Right lobe of liver (tissue), 4 donors: Measurements from ENCODE around the gene OPCML.

Experiments
- POLR2A ChIP-seq: fragments of 450-650 bp; IDR thresholded peaks from one replicate; pipeline ENCODE4 v1.6.1; 2017; ENCODE audit warnings: antibody characterized with exemption, mild to moderate bottlenecking
- TF ChIP-seq, protein P1 (sequence below), 4 donors: fragments of 200-600 bp in 3 of 4; fragments of 450-650 bp in 1 of 4; IDR thresholded peaks; one replicate each; pipeline versions ENCODE4 v1.5.1 to v1.8.0; 2016 to 2022; ENCODE audit warnings: antibody characterized with exemption in 4 of 4, mild to moderate bottlenecking in 2 of 4
- donor health status: DM: no; HTN: no; CAD: no.
- donor health status: DM: no; HTN: no; CAD: no.
- donor health status: DM: no; HTN: yes; CAD: no.

DNA sequence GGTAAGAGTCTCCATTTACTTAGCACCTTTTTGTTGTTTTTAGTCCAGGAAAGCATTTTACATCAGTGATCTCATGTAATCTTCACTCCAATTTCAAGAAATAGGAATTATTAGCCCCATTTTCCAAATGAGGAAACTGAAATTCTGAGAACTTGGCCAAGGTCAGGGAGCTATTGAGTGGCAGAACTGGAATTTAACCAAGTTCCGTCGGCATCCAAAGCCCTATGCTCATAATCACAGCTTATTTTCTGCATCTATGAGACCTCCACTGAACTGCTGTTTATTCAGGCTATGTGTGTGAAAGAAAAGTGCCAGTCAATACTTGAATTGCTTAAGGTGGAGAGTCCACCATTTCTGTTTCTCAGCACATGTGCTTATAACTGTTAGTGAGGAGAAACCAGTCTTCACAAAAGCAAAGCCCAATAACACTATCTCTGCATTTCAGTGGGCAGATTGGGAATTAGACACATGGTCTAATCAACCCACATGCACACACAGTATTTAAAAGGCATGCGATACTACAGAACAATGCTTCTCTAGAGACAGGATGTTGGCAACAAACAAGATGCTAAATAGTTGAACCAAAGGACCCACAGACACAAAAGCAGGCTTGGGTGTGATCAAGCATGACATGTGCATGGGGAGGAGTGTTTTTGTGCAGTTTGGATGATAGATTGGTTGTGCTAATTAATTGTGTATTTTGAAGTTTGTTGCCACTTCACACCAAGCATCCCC, 780.6 kb downstream of the OPCML start:
- no peak for TF ChIP-seq POLR2A
- TF ChIP-seq, protein P1, sequence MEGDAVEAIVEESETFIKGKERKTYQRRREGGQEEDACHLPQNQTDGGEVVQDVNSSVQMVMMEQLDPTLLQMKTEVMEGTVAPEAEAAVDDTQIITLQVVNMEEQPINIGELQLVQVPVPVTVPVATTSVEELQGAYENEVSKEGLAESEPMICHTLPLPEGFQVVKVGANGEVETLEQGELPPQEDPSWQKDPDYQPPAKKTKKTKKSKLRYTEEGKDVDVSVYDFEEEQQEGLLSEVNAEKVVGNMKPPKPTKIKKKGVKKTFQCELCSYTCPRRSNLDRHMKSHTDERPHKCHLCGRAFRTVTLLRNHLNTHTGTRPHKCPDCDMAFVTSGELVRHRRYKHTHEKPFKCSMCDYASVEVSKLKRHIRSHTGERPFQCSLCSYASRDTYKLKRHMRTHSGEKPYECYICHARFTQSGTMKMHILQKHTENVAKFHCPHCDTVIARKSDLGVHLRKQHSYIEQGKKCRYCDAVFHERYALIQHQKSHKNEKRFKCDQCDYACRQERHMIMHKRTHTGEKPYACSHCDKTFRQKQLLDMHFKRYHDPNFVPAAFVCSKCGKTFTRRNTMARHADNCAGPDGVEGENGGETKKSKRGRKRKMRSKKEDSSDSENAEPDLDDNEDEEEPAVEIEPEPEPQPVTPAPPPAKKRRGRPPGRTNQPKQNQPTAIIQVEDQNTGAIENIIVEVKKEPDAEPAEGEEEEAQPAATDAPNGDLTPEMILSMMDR (IDR thresholded peaks at IDR 0.05): no peak
